ENCODE measurements around the gene CD22. TPM values are rescaled to one million over a fixed set of nuclear protein-coding genes. Genes with fewer than 3 reads are reported as not detected.

The CD22 gene
- total and polyA plus RNA-seq, 2 of the 4 experiments (the other 2 are of a cell fraction): 0.18 to 0.22 TPM

GRCh38 chr19:35300339-35300649 lies 28.7 kb upstream of the CD22 start:
- no peak overlapping the region for H4K5ac ChIP-seq (ENCODE audit: low read depth, low read length)
- TF ChIP-seq RCOR1 (IDR thresholded peaks at IDR 0.05; ENCODE audit: insufficient replicate concordance, low read length) (no peak), POLR2A (IDR thresholded peaks at IDR 0.05; ENCODE audit: low read depth, low read length) (no peak), NFE2L2 (IDR thresholded peaks at IDR 0.05; ENCODE audit: low read depth, low read length) (no peak), MAFK (IDR thresholded peaks at IDR 0.05; ENCODE audit: low read depth, low read length) (no peak), BHLHE40 (IDR thresholded peaks at IDR 0.05; ENCODE audit: low read depth, low read length) (no peak), MAZ (IDR thresholded peaks at IDR 0.05; ENCODE audit: borderline replicate concordance, low read depth, low read length) (no peak), RFX5 (IDR thresholded peaks at IDR 0.05; ENCODE audit: low read depth, low read length) (no peak), ELK1 (IDR thresholded peaks at IDR 0.05; ENCODE audit: borderline replicate concordance, low read depth, low read length) (no peak), CTCF (conservative IDR thresholded peaks at IDR 0.05; ENCODE audit: low read depth, low read length) (no peak), USF2 (IDR thresholded peaks at IDR 0.05; ENCODE audit: low read depth, low read length) (no peak), RAD21 (IDR thresholded peaks at IDR 0.05; ENCODE audit: low read length) (no peak), CEBPB (IDR thresholded peaks at IDR 0.05; ENCODE audit: low read depth, low read length) (no peak), SMC3 (IDR thresholded peaks at IDR 0.05; ENCODE audit: low read depth, low read length) (no peak), MXI1 (IDR thresholded peaks at IDR 0.05; ENCODE audit: borderline replicate concordance, low read depth, low read length) (no peak)
- peaks cover 4% of the 10 kb centered on the region for H3K27me3 ChIP-seq (ENCODE audit: control insufficient read depth, insufficient read depth, low read length)
- no peak overlapping the region for H2BK5ac ChIP-seq (ENCODE audit: low read depth, low read length, poor library complexity, severe bottlenecking)
- no peak overlapping the region for H3K18ac ChIP-seq (ENCODE audit: low read depth, low read length)
- no peaks in the 10 kb centered on the region for H3K79me1 ChIP-seq (ENCODE audit: low read depth in 1 of 2, low read length in 2 of 2)
- no CpG with 5 or more reads among the region's 10 CpGs for WGBS, 2 experiments (ENCODE audit: extremely low coverage in 2 of 2, insufficient read length in 1 of 2)
- H3K36me3 ChIP-seq (ENCODE audit: control insufficient read depth, insufficient read depth, low read length): no peaks in the 10 kb centered on the region
- H3K27ac ChIP-seq (ENCODE audit: insufficient read depth, low read length): no peak overlapping the region
- no peak overlapping the region for H3K4me3 ChIP-seq (ENCODE audit: insufficient read depth, low read depth, low read length)
- no peak overlapping the region for H2BK20ac ChIP-seq (ENCODE audit: low read depth, low read length)
- H3K23ac ChIP-seq (ENCODE audit: low read depth, low read length): no peak overlapping the region
- H3K9me1 ChIP-seq (ENCODE audit: insufficient read depth, low read length): peaks cover 15% of the 10 kb centered on the region
- peak overlapping the region; percentile 43 for H2AFZ ChIP-seq (replicated peaks; ENCODE audit: low read length, poor library complexity)
- H2AK5ac ChIP-seq (ENCODE audit: low read depth, low read length): no peak overlapping the region
- no peak overlapping the region for H2BK120ac ChIP-seq (ENCODE audit: low read depth, low read length)
- no TSS peak for BruUV-seq (replicated peaks)
- H4K8ac ChIP-seq (ENCODE audit: low read depth in 2 of 2, low read length in 2 of 2): no peak overlapping the region
- H3K9me3 ChIP-seq (ENCODE audit: control insufficient read depth, insufficient read depth, low read length): no peaks in the 10 kb centered on the region
- dilution Hi-C loops (cut with HindIII; ENCODE audit: low sequenced_read_pairs, unreplicated experiment): no loop called here
- intact Hi-C loops (cut with micrococcal nuclease): no loop called here
- H3K9ac ChIP-seq (ENCODE audit: low read depth, low read length): no peak overlapping the region
- H3K56ac ChIP-seq (ENCODE audit: extremely low read depth, insufficient read depth, low read length): no peak overlapping the region
- DNase-seq: no peak
- H3K4me2 ChIP-seq (ENCODE audit: low read depth, low read length): no peak overlapping the region
- no peak overlapping the region for H3K4ac ChIP-seq (ENCODE audit: low read depth, low read length)
- no peaks in the 10 kb centered on the region for H4K20me1 ChIP-seq (ENCODE audit: insufficient read depth, low read length)
- CTCF ChIA-PET: no interaction called here
- no peak overlapping the region for H3K14ac ChIP-seq (replicated peaks; ENCODE audit: low read depth, low read length)
- no peak overlapping the region for H2BK15ac ChIP-seq (ENCODE audit: low read depth, low read length)
- POLR2A ChIA-PET (ENCODE audit: unreplicated experiment): no interaction called here
- in situ Hi-C loops (cut with MboI; ENCODE audit: low sequenced_read_pairs): no loop called here
- H3K4me1 ChIP-seq (ENCODE audit: control insufficient read depth, insufficient read depth, low read length): no peaks in the 10 kb centered on the region
- no peak for ATAC-seq (ENCODE audit: low read depth)
- no peak overlapping the region for H2AK9ac ChIP-seq (replicated peaks; ENCODE audit: low read depth, low read length, poor library complexity)
- no peak overlapping the region for H4K91ac ChIP-seq (ENCODE audit: insufficient read depth, low read depth, low read length)

Data from IMR-90 (cell line).